Osteocyte (in vitro differentiated cells): ENCODE data around the gene RPL10. TPM values are rescaled to one million over a fixed set of nuclear protein-coding genes. Genes with fewer than 3 reads are reported as not detected.
"Not testable (repeated sequence)": the region's sequence is repeated elsewhere in the genome, so short reads cannot be mapped to it uniquely, and the experiment has no call there.

Experiments used
- DNase-seq: peaks from one replicate; pipeline ENCODE4 v3.0.0; 2021; ENCODE audit warnings: mixed read lengths; ENCODE audit not compliant: unreplicated experiment; ENCODE audit errors: extremely low spot score
- H3K27ac Mint-ChIP-seq: one replicate; pipeline ENCODE4 v1.8.0; 2021; ENCODE audit warnings: mild to moderate bottlenecking, mixed read lengths; ENCODE audit not compliant: unreplicated experiment
- H3K27me3 Mint-ChIP-seq: one replicate; pipeline ENCODE4 v1.8.0; 2021; ENCODE audit warnings: mixed read lengths; ENCODE audit not compliant: unreplicated experiment
- H3K36me3 Mint-ChIP-seq: one replicate; pipeline ENCODE4 v1.8.0; 2021; ENCODE audit warnings: mixed read lengths; ENCODE audit not compliant: unreplicated experiment
- H3K4me1 Mint-ChIP-seq: one replicate; pipeline ENCODE4 v1.8.0; 2021; ENCODE audit warnings: mixed read lengths; ENCODE audit not compliant: unreplicated experiment
- H3K4me3 Mint-ChIP-seq: one replicate; pipeline ENCODE4 v1.8.0; 2021; ENCODE audit warnings: mild to moderate bottlenecking, moderate library complexity, mixed read lengths; ENCODE audit not compliant: unreplicated experiment
- H3K9me3 Mint-ChIP-seq: one replicate; pipeline ENCODE4 v1.8.0; 2021; ENCODE audit warnings: mixed read lengths; ENCODE audit not compliant: unreplicated experiment
- total RNA-seq: library from RNA; stranded (reverse); gene quantifications from 2 replicates; pipeline ENCODE4 v1.2.1, GENCODE V29; 2021
- TF ChIP-seq, protein P1 (sequence below): fragments of 200-600 bp; sonication (generic); IDR thresholded peaks from 2 replicates; pipeline ENCODE4 v1.5.0; 2021; ENCODE audit warnings: antibody characterized with exemption, mild to moderate bottlenecking, moderate library complexity

RPL10 gene
- total RNA-seq, 1 donor from 2014 or later, result 2,857 TPM

DNA sequence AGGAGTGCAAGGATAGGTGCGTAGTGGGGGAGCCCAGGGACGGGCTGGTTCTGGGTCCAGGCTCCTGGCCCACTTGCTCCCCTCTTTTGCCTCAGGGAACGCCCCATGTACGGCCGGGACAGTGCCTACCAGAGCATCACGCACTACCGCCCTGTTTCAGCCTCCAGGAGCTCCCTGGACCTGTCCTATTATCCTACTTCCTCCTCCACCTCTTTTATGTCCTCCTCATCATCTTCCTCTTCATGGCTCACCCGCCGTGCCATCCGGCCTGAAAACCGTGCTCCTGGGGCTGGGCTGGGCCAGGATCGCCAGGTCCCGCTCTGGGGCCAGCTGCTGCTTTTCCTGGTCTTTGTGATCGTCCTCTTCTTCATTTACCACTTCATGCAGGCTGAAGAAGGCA is 17.4 kb upstream of the RPL10 start:
- no peak for DNase-seq
- Mint-ChIP-seq H3K4me1 (peaks cover 12% of the 10 kb centered on the region), H3K9me3 (no peaks in the 10 kb centered on the region), H3K36me3 (no peaks in the 10 kb centered on the region), H3K27me3 (no peaks in the 10 kb centered on the region), H3K4me3 (peak overlapping the region; percentile 78), H3K27ac (peak overlapping the region; percentile 91)
- TF ChIP-seq, protein P1, sequence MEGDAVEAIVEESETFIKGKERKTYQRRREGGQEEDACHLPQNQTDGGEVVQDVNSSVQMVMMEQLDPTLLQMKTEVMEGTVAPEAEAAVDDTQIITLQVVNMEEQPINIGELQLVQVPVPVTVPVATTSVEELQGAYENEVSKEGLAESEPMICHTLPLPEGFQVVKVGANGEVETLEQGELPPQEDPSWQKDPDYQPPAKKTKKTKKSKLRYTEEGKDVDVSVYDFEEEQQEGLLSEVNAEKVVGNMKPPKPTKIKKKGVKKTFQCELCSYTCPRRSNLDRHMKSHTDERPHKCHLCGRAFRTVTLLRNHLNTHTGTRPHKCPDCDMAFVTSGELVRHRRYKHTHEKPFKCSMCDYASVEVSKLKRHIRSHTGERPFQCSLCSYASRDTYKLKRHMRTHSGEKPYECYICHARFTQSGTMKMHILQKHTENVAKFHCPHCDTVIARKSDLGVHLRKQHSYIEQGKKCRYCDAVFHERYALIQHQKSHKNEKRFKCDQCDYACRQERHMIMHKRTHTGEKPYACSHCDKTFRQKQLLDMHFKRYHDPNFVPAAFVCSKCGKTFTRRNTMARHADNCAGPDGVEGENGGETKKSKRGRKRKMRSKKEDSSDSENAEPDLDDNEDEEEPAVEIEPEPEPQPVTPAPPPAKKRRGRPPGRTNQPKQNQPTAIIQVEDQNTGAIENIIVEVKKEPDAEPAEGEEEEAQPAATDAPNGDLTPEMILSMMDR, result no peak

DNA sequence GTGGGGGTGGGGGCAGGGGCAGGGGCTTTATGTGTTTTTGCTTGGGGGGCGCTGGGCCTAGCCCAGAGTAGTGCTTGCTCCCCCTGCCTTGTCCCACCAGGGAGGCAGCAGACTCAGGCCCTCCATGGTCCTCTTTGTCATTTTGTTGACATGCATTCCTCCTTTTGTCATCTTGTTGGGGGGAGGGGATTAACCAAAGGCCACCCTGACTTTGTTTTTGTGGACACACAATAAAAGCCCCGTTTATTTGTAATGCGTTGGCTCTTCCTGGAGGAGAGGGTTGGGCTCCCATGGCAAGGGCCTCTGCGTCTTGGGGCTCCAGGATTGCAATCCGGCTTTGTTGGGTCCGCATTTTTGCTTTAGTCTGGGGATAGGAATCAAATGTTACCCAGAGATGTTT is 16.9 kb upstream of the RPL10 start:
- Mint-ChIP-seq H3K4me1 (peaks cover 12% of the 10 kb centered on the region), H3K9me3 (no peaks in the 10 kb centered on the region), H3K4me3 (no peak overlapping the region), H3K36me3 (no peaks in the 10 kb centered on the region), H3K27me3 (no peaks in the 10 kb centered on the region), H3K27ac (no peak overlapping the region)
- TF ChIP-seq, protein P1, result no peak
- DNase-seq, result no peak

DNA sequence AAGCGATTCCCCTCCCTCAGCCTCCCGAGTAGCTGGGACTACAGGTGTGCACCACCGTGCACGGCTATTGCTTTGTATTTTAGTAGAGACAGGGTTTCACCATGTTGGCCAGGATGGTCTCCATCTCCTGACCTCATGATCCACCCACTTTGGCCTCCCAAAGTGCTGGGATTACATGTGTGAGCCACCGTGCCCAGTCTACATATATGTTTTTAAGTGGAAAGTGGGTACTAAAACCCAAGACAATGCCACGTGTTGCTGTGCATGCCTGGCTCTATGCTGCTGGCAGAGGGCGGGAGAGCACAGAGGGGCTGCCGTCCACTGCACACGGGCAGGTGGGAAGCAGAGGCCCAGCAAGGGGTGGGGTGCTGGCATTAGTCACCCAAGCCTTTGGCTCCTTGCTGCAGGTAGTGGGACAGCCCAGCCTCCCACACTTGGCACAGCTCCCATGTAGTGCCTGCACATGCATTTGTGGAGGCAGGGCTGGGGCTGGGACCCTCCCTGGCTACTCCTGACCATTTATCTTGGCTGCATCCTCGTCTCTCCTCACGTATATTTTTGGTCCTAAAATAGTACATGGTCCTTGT is 15.6 kb upstream of the RPL10 start:
- H3K27me3 Mint-ChIP-seq, result no peaks in the 10 kb centered on the region
- no peak overlapping the region for H3K4me3 Mint-ChIP-seq
- no peak overlapping the region for H3K27ac Mint-ChIP-seq
- H3K9me3 Mint-ChIP-seq, result no peaks in the 10 kb centered on the region
- H3K4me1 Mint-ChIP-seq, result peaks cover 12% of the 10 kb centered on the region
- DNase-seq, result no peak
- no peaks in the 10 kb centered on the region for H3K36me3 Mint-ChIP-seq
- TF ChIP-seq, protein P1, result no peak

DNA sequence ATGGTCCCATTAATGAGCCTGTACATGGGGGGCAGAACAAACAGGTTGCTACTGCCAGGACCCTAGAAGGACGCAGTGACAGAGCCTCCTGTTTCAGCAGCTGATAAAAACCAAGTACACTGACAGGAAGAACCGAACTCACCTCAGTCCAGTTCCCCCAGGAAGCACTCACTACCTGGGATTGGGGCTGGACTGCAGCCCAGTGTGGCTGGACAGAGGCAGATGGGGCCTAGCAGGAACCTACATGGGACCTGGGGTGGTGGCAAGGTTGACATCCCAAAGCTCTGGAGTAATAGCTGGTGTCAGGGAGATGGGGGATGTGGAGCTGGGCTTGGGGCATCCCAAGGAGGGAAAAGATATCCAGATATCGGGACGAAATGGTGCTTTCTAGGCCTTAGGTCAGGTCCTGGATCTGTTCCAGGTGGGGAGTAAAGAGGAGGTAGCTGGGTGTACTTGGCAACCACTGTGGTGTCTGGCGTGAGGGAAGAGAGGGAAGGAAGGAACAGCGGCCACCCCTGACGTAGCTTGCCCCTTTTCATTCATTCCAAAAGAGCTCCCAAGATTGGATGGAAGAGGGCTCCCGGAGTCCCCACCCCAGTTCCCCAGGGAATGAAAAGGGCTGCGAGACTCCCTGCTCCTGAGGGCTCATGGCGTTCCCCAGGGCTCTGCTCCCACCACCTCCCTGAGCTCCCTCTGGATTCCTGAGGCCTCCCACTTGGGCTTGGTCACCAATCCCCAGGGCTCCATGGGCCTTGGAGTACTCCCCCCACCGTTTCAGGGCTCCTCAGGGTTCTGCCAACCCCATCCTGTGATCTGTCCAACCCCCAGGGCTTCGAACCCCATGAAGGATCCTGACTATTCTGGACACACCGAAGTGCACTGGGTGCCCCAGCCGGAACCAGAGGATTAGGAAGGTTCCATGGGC is 14.6 kb upstream of the RPL10 start:
- TF ChIP-seq, protein P1, result no peak
- no peaks in the 10 kb centered on the region for H3K36me3 Mint-ChIP-seq
- DNase-seq, result no peak
- H3K4me3 Mint-ChIP-seq, result no peak overlapping the region
- H3K27ac Mint-ChIP-seq, result peak overlapping the region; percentile 47
- peaks cover 10% of the 10 kb centered on the region for H3K4me1 Mint-ChIP-seq
- H3K9me3 Mint-ChIP-seq, result no peaks in the 10 kb centered on the region
- no peaks in the 10 kb centered on the region for H3K27me3 Mint-ChIP-seq

DNA sequence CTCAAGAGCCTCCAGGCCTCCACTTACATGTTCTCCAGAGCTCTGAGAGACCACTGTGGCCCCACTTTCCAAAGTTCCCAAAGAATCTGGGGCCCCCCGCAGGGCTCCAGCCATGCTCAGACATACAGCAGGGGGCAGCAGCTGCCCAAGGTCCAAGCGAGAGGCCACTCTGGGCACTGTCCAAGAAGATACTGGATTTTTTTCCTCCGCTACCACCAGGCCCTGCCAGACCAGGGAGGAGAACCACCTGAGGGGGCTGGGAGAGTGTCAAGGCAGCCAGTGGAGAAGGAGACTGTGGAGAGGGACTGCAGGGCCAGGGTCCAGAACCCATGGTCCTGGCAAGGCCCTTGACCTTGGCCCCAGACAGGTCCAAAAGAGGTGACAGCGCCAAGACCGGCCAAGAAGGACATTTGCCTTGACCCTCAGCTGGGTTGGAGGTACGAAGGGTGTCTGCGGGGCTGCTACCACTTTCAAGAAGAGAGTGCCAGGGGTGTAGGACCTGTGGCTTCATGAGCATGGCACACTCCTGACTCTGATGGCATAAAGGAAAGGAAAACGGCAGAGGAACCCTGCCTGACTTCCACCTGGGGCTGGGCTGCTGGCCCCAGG is 13.8 kb upstream of the RPL10 start:
- TF ChIP-seq, protein P1, result peak; percentile 35
- Mint-ChIP-seq H3K27me3 (no peaks in the 10 kb centered on the region), H3K9me3 (no peaks in the 10 kb centered on the region), H3K4me3 (no peak overlapping the region), H3K4me1 (peaks cover 10% of the 10 kb centered on the region), H3K27ac (peak overlapping the region; percentile 47), H3K36me3 (no peaks in the 10 kb centered on the region)
- DNase-seq, result no peak

DNA sequence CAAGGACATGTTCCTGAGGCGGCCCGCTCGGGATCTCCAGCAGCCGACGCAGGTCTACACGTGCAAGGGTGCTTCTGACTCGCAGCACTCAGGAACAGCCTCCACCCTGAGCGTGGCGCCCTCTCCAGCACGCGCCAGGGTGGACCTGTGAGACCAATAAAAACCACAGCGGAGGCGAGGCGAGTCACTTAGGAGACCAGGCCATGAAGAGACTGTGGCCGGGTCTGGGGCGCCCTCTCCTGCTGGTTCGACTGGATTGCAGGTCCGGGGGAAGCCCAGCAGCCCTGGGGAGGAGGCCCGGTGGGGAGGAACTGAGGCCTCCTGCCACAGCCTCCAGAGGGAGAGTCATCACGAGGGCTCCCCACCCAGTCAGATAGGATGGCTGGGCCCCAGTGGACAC is 10.1 kb upstream of the RPL10 start:
- not testable (repeated sequence) for H3K4me1 Mint-ChIP-seq, H3K27me3 Mint-ChIP-seq, H3K4me3 Mint-ChIP-seq, H3K9me3 Mint-ChIP-seq, DNase-seq, H3K36me3 Mint-ChIP-seq, H3K27ac Mint-ChIP-seq

DNA sequence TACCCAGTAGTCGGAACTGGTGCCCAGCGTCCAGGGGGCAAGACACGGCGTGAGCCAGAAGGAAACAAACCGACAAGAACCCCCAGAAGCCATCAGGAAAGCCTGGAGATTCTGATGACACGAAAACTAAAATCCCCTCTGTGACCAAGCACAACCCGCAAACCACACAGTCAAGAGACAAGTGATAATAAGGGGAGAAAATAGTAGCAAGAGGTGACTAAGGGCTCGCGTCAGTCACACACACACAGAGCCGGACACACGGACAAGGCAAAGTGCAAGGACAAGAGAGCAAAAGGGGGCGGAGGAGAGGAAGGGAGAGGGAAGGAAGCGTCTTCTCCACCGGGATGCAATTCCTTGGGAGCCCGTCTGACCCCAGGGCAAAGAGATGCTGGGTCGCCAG is 9.5 kb upstream of the RPL10 start:
- not testable (repeated sequence) for H3K4me3 Mint-ChIP-seq, H3K27ac Mint-ChIP-seq, H3K36me3 Mint-ChIP-seq, H3K9me3 Mint-ChIP-seq, H3K27me3 Mint-ChIP-seq, H3K4me1 Mint-ChIP-seq, DNase-seq
